SIG-M5 (cell line): ENCODE data around the gene ITPR2.

ENCODE experiments used
- DNase-seq: peaks from one replicate; lab custom pipeline; 2025; lab: John Stamatoyannopoulos, UW

Gene ITPR2

GRCh38 chr12:26389343-26389742 lies 443.7 kb downstream of the ITPR2 start:
- no peak for DNase-seq

- no peak for DNase-seq
Observed at GRCh38 chr12:26384536-26384935, 448.5 kb downstream of the ITPR2 start.

DNA sequence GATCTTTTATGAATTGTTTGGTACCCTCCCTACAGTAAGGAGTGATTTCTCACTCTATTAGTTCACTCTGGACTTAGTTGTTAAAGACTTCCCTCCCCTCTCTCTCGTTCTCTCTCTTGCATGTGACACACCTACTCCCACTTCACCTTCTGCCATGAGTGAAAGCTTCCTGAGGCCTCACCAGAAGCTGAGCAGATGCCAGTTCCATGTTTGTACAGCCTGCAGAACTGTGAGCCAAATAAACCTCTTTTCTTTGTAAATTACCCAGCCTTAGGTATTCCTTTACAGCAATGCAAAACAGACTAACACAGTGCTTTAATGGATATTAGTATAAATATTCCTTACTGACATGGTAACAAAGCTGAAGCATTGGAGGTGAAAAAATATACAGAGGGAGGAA lies 450.0 kb downstream of the ITPR2 start:
- no peak for DNase-seq

GRCh38 chr12:26380897-26381296 lies 452.1 kb downstream of the ITPR2 start:
- no peak for DNase-seq

DNA sequence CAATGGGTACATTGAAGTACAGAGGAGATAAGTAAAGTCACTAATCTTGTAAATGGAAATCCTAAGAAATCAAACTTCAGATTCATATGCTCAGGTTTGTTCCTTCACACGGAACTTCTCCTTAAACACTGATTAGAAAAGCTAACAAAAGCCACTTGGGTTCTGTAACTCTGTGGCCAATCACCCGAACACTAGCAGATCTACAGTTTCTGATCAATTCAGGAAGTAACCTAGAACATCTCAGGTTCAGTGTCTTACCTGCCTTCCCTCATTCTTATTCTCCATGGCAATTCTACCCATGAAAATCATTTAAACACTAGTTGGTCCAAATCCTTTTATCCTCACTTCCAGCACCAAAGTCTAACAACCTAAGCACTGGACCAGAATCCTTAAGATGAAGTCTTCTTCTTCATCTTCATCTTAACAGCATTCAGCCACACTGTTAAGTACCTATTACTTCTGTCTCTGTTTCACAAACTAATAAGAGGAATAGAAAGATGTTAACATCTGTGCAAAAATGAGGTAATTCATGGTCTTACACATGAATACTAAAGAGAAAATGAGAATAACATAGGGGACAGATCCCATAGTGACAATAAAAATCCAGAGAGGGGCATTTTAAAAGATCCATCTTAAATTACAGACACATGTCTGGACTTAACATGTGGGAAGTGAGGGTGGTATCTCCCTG lies 453.1 kb downstream of the ITPR2 start:
- no peak for DNase-seq

GRCh38 chr12:26378711-26379110 lies 454.3 kb downstream of the ITPR2 start:
- no peak for DNase-seq

DNA sequence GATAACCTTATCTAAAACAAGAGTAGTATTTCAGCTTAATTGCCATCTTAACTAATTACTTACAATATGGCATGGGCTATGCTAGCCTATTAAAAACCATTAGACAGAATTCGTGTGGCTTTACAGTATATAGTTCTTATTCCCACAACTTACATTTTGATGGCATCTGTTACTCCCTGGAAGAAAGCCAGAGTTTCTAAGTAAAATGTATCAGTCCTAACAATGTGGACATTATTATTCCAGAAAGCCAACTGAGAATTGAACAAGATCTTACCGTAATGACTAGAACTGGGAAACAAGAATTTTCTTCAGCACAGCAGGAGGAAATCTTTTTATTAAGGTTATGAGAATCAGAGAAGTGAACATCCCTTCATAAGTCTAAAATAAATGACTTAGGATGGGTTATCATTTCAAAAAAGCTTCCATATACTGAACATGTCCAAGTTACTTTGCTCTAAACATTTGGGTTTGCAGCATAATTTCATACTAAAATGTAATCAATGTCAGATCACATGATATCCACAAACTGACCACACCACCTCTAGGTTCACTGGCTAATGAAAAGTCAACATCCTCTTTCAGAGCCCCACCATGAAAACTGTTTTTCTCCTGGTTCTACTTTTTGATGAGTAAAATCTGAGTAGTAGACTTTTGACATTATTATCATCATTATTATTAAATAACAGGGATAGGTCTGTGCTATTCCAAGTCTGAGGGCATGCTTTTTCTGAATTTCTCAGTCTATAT lies 457.9 kb downstream of the ITPR2 start:
- DNase-seq, result no peak

DNA sequence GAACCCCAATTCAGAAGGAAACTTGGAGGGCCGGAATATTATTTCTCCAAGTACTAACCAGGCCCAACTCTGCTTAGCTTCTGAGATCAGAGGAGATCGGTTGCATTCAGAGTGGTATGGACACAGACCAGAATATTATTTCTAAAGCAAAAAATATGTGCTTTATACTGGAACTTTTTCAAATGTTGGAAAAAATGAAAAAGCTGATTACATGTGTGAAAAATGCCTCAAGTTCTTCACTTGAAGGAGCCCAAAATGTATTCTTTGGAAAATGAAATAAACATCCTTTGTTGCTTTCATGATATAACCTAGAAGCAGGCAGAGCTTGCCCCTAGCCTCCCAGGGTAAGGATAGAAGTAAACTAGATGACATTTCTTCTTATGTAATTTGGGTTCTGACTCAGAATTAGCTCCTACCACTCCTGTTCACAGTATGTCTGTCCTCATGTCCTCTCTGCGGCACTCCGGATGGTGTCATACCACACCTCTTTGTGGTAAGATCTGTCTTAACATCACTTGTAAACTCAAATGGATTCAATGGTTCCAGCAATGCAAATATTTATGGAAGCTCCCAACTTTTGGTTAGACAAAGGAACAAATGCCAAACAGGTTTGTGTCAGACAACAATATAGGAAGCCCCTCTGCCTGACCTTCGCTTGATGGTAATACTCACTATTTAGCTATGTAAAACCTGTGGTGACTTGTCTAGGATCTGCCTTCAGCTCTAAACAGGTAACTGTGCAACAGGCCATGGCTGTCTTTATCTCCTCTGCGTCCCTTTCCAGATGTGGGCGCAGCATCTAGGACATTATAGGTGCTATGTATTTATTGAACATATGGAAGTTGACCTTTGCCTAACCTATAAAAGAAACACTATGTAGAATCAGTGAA lies 459.1 kb downstream of the ITPR2 start:
- no peak for DNase-seq

- DNase-seq, result no peak
Observed at GRCh38 chr12:26372866-26373265, 460.1 kb downstream of the ITPR2 start.

DNA sequence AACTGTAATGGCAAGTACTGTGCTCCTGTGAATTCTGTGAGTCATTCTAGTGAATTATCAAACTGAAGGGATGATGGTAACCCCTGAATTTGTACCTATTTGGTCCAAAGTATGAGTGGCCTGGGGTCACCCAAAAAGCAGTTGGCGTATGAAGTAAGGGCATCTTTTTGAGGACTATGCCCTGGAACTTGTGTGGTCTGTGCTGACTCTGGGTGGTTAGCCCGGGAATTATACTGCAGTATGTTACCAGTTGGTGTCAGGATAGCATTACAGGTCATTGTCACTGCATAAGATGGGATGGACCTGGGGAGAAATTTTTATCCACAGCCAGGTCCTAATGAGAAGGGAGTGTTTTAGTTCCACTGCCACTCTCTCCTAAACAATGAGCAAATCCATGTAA lies 462.9 kb downstream of the ITPR2 start:
- no peak for DNase-seq

DNA sequence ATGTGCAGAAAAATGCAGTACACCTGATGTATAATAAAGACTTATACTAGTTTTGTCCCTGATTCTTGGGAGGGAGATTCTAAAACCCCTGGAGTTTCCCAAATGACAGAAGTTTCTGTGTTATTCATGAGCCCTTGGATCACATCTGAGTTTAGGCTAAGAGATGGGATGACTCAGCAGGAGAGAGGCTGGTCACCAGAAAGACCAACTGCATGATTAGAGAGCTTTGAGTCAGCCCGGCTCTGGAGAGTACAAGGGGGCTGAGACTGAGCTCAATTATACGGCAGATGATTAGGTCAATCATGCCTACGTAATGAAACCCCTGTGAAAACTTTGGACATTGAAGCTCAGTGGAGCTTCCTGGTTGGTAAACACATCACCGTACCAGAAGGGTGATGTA lies 463.4 kb downstream of the ITPR2 start:
- DNase-seq, result no peak

DNA sequence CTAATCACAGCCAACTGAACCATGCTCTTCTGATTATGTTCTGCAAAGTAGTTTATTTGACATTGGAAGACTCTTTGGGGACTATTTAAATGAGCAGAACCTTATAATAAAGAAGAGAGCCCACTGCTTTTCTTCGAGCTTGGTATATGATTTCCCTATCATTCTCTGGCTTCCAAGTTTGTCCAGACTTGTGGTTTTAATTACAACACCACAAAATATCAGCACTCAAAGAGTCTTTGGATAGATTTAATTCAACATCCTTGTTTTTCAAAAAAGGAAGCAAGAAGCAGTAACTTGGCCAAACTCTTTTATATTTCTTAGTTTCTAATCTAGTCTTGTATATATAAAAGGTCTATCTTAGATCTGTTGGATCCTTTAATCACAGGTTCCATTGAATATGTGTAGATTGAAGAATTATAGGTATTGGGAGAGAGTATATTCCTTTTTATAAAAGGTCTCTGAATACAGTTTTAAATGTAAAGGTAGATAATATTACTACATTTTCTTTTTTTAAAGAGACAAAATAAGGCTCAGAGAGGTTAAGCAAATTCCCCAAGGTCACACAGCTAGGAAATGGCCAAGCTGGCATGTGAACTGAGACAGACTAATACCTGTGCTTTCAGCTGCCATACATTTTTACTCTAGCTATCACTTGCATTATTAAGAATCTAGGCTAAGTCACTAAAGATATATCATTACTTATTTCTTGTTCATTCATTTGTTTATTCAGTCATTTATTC lies 464.8 kb downstream of the ITPR2 start:
- no peak for DNase-seq

DNA sequence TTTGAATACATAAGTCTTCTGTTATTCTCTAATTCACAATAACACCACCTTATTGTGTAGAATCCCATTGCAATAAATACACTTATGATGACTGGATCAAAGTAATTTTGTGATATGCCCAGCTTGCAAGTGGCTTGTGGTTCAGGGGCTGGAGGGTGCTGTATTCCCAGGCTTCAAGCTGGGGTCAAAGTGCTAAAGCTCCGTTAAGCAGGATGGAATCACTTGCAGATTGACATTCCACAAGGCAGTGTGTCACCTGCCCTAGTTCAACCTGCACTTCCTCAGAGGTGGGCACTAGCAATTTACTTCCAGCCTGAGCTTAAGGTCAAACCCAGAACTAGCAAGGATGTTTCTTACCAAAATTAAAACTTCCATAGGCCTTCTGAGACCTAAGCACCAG lies 471.0 kb downstream of the ITPR2 start:
- no peak for DNase-seq

GRCh38 chr12:26360062-26360461 lies 472.9 kb downstream of the ITPR2 start:
- DNase-seq, result no peak

DNA sequence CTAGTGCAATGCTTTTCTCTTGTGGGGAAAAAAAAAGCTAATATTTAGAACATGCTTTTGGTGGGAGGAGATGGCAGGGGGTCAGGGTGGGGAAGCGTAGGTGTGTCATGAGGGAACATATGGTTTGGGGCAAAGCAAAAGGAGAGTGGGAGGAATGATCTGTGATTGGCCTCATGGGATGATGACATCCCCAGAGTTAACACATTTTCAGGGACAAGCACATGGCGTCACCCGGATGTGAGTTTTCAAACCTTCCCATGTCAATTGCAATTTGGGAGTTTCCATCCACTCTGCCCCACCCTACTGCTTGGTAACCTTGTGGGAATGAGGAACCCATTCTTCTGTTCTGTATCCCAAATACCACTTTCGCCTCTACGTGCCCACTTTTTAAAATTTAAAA lies 473.4 kb downstream of the ITPR2 start:
- no peak for DNase-seq

DNA sequence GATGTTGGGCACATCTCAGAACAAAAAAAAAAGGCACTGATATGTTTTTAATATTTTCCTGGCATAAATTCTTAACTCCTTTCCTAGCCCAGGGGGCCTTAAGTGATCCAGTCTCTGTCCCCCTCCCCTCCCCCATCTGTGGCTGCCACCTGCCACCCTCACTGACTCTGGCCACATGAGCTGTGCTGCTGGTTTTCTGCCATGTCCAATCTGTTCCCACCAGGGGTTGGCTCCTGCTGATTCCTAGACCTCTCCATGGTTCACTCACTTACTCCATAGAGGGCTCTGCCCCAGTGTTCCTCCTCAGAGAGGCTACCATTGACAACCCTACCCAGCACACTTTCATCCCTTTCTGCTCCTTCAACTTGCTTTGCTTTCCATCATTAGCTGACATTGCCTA lies 474.3 kb downstream of the ITPR2 start:
- no peak for DNase-seq

- DNase-seq, result no peak
Observed at GRCh38 chr12:26347300-26347699, 485.7 kb downstream of the ITPR2 start.

DNA sequence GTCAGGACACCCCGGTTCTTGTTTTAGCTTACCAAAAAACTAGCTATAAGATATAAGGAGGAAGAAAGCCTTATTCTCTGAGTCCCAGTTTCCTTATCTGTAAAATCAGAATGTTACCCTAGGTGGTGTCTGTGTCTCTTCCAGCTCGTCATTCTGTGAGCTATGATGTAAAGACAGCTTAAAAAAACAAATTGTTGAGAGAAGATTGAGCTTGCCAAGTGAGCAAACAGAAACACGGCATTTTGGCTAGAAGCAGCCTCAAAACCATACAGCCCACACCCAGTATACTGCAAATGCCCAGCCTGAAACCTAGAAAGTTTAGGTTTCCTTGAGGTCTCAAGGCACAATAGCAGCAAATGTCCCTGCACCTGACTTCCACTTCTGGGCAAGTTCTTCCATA lies 486.3 kb downstream of the ITPR2 start:
- no peak for DNase-seq

DNA sequence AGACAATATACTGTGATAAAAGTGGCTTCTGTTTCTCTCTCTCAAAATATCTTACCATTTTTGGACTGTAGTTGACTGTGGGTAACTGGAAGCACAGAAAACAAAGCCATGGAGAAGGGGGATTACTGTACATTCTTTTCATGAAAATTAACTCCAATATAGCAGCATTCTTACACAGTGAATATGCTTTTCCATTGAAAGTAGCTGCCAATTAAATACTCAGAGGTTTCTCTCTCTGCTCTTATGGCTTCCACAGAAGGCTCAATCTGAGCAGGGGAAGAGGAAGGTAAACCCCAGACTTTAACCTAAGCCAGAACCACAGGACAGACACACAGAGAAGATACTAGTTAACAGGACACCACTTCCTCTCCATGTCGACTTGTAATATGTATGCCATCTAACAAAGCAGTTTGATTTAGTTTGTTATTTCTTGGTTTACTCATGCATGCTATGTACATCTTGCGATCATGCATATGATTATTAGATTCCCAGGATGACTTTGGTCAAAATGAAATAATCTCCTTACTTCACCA lies 487.5 kb downstream of the ITPR2 start:
- DNase-seq, result no peak

- no peak for DNase-seq
Observed at GRCh38 chr12:26341491-26341890, 491.5 kb downstream of the ITPR2 start.

DNA sequence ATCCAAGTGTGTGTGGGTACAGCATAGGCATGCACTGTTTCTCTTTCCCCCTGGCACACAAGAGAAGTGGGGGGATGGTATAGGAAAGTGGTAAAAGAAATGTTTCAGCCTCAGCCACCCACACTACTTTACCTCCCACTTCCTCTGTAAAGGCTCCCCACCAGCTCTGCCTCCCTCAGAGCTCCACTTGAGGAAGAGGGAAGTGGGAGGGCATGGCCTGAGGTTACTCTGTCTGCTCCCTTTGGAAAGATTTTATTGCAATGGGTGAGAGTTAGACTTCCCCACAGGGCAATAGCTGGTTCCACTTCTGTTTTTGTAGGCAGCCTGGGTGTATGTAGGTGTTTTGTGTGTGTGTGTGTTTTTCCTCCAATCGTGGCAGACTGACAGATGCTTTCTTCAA lies 492.3 kb downstream of the ITPR2 start:
- DNase-seq, result peak; percentile 55

GRCh38 chr12:26339976-26340375 lies 493.0 kb downstream of the ITPR2 start:
- DNase-seq, result no peak
